SK-N-SH (cell line): ENCODE results near the gene IFITM5. TPM values are rescaled to one million over a fixed set of nuclear protein-coding genes. Genes with fewer than 3 reads are reported as not detected.

ENCODE experiments used
- CTCF ChIA-PET: fragments of 300-600, 350-600 bp; formaldehyde crosslinking; extraction: SDS; loops from one replicate; lab custom pipeline; 2021; lab: Yijun Ruan, JAX
- POLR2A ChIA-PET: fragments of 350-600 bp; sonication (Branson Sonifier 250); formaldehyde crosslinking; extraction: SDS; loops from one replicate; lab custom pipeline; 2020; ENCODE audit warnings: antibody characterized with exemption, inconsistent platforms; lab: Yijun Ruan, JAX
- DNase-seq: peaks from one replicate; pipeline ENCODE4 v3.0.0; 2012
- H2AFZ ChIP-seq: fragments of 200-600 bp; sonication (generic); 2 replicates; pipeline ENCODE4 v1.8.1; 2016; ENCODE audit warnings: antibody characterized with exemption, mild to moderate bottlenecking, low read depth
- H3F3A ChIP-seq: fragments of 200-600 bp; sonication (generic); replicated peaks from 2 replicates; pipeline ENCODE3; 2016; ENCODE audit warnings: antibody characterized with exemption, mild to moderate bottlenecking; ENCODE audit not compliant: insufficient read depth
- H3K27ac ChIP-seq, 2 experiments: fragments of 200-500 bp in 1 of 2; fragments of 200-600 bp in 1 of 2; sonication (Bioruptor generic) in 1 of 2; sonication (generic), shearing (Covaris generic) in 1 of 2; 2 replicates each; pipeline versions ENCODE4 v1.5.1 to v1.6.1; 2014 to 2016; ENCODE audit warnings: low read depth in 2 of 2, inconsistent platforms in 1 of 2, low read length in 1 of 2, mild to moderate bottlenecking in 1 of 2, mixed read lengths in 1 of 2
- H3K27me3 ChIP-seq: fragments of 200-600 bp; sonication (generic), shearing (Covaris generic); 2 replicates; pipeline ENCODE4 v1.6.1; 2016; ENCODE audit warnings: mixed run types; ENCODE audit not compliant: insufficient read depth
- H3K36me3 ChIP-seq, 2 experiments: fragments of 200-500 bp in 1 of 2; fragments of 200-600 bp in 1 of 2; sonication (Bioruptor generic) in 1 of 2; sonication (generic) in 1 of 2; replicated peaks in 1 of 2; 2 replicates each; pipeline versions ENCODE3 to v1.5.1; 2014 to 2016; ENCODE audit warnings: low read length in 1 of 2, mild to moderate bottlenecking in 1 of 2; ENCODE audit not compliant: insufficient read depth in 2 of 2, control insufficient read depth in 1 of 2
- H3K4me1 ChIP-seq, 2 experiments: fragments of 200-500 bp in 1 of 2; fragments of 200-600 bp in 1 of 2; sonication (Bioruptor generic) in 1 of 2; sonication (generic), shearing (Covaris generic) in 1 of 2; 2 replicates each; pipeline versions ENCODE4 v1.5.1 to v1.6.1; 2014 to 2016; ENCODE audit warnings: low read depth in 1 of 2, low read length in 1 of 2, mixed run types in 1 of 2; ENCODE audit not compliant: insufficient read depth in 2 of 2, control insufficient read depth in 1 of 2
- H3K4me2 ChIP-seq: fragments of 200-600 bp; sonication (generic), shearing (Covaris generic); 2 replicates; pipeline ENCODE4 v1.6.1; 2017; ENCODE audit warnings: mixed run types
- H3K4me3 ChIP-seq, 2 experiments: fragments of 200-500 bp in 1 of 2; fragments of 200-600 bp in 1 of 2; sonication (Bioruptor generic) in 1 of 2; sonication (generic), shearing (Covaris generic) in 1 of 2; 2 replicates each; pipeline versions ENCODE4 v1.5.1 to v1.8.1; 2014 to 2016; ENCODE audit warnings: low read depth in 2 of 2, inconsistent platforms in 1 of 2, low read length in 1 of 2, mild to moderate bottlenecking in 1 of 2, mixed read lengths in 1 of 2, moderate library complexity in 1 of 2
- H3K79me2 ChIP-seq: fragments of 200-600 bp; sonication (generic); 2 replicates; pipeline ENCODE4 v1.8.1; 2017; ENCODE audit warnings: mild to moderate bottlenecking; ENCODE audit not compliant: insufficient read depth
- H3K9ac ChIP-seq: fragments of 200-600 bp; sonication (generic); 2 replicates; pipeline ENCODE4 v1.6.1; 2017; ENCODE audit warnings: mixed run types
- H3K9me2 ChIP-seq: fragments of 200-600 bp; sonication (generic); 2 replicates; pipeline ENCODE4 v1.6.1; 2017; ENCODE audit warnings: mixed run types
- H3K9me3 ChIP-seq: fragments of 200-600 bp; sonication (generic); 2 replicates; pipeline ENCODE4 v1.6.1; 2017; ENCODE audit warnings: mixed run types, mild to moderate bottlenecking, moderate library complexity
- H4K20me1 ChIP-seq: fragments of 200-600 bp; sonication (generic); 2 replicates; pipeline ENCODE4 v1.6.1; 2017; ENCODE audit warnings: mild to moderate bottlenecking, mixed run types; ENCODE audit not compliant: insufficient read depth
- ELF1 ChIP-seq: IDR thresholded peaks from 2 replicates; pipeline ENCODE4 v1.4.0; 2012
- EZH2phosphoT487 ChIP-seq: fragments of 200-600 bp; sonication (generic); IDR thresholded peaks from 2 replicates; pipeline ENCODE4 v1.6.1; 2017; ENCODE audit warnings: low read depth, mixed run types, mild to moderate bottlenecking, antibody characterized with exemption, moderate library complexity, borderline replicate concordance
- JUND ChIP-seq: IDR thresholded peaks from 2 replicates; pipeline ENCODE4 v1.4.0; 2012
- MAX ChIP-seq: IDR thresholded peaks from 2 replicates; pipeline ENCODE4 v1.4.0; 2012; ENCODE audit warnings: low read depth
- MEF2A ChIP-seq: IDR thresholded peaks from 2 replicates; pipeline ENCODE4 v1.4.0; 2012; ENCODE audit warnings: low read depth, borderline replicate concordance
- MXI1 ChIP-seq: IDR thresholded peaks from 2 replicates; pipeline ENCODE4 v1.6.1; 2012; ENCODE audit warnings: mild to moderate bottlenecking, low read depth, low read length, improper control_type of control experiment
- NRF1 ChIP-seq: IDR thresholded peaks from 2 replicates; pipeline ENCODE4 v1.6.1; 2012; ENCODE audit warnings: low read depth, mild to moderate bottlenecking, low read length
- POLR2AphosphoS5 ChIP-seq: IDR thresholded peaks from 2 replicates; pipeline ENCODE4 v1.6.1; 2012; ENCODE audit warnings: low read depth, low read length
- RCOR1 ChIP-seq: fragments of 150-350 bp; IDR thresholded peaks from 2 replicates; pipeline ENCODE4 v1.6.1; 2017; ENCODE audit warnings: antibody characterized with exemption, low read length
- SIN3A ChIP-seq: IDR thresholded peaks from 2 replicates; pipeline ENCODE4 v1.6.1; 2012; ENCODE audit warnings: low read depth, mild to moderate bottlenecking, low read length, moderate library complexity, borderline replicate concordance
- TAF1 ChIP-seq: IDR thresholded peaks from 2 replicates; pipeline ENCODE4 v1.6.1; 2012; ENCODE audit warnings: low read depth, mild to moderate bottlenecking, low read length, moderate library complexity, borderline replicate concordance
- TCF12 ChIP-seq: IDR thresholded peaks from 2 replicates; pipeline ENCODE4 v1.4.0; 2012
- USF1 ChIP-seq: IDR thresholded peaks from 2 replicates; pipeline ENCODE4 v1.4.0; 2012; ENCODE audit warnings: low read depth, borderline replicate concordance
- USF2 ChIP-seq: fragments of 150-350 bp; IDR thresholded peaks from 2 replicates; pipeline ENCODE4 v1.6.1; 2017; ENCODE audit warnings: antibody characterized with exemption, low read length, low read depth, borderline replicate concordance
- ZBTB33 ChIP-seq: IDR thresholded peaks from 2 replicates; pipeline ENCODE4 v1.4.0; 2012; ENCODE audit warnings: low read depth, borderline replicate concordance
- WGBS: methylation state at CpG from one replicate; pipeline ENCODE4 v1.1.6; 2017; ENCODE audit warnings: low lambda C conversion rate; 5-methylcytosine and 5-hydroxymethylcytosine counted together
- polyA plus RNA-seq, 3 experiments: library from polyadenylated mRNA; depleted of rRNA; stranded (reverse); fragments of >200 nt; gene quantifications; 2 replicates each; pipeline ENCODE4 v1.2.3, GENCODE V29; 2012

IFITM5 gene
- polyA plus RNA-seq, 1 of the 3 experiments (the other 2 are of a cell fraction): not detected

- Histone ChIP-seq H3K9me2 (no peaks in the 10 kb centered on the region), H4K20me1 (no peaks in the 10 kb centered on the region), H3K36me3 (no peaks in the 10 kb centered on the region), H2AFZ (peak within 1 kb of the TSS; percentile 90; the same call in 1 of the 2 replicates), H3K27me3 (no peaks in the 10 kb centered on the region), H3K9ac (peak within 1 kb of the TSS; percentile 62; the same call in 1 of the 2 replicates), H3F3A (no peaks in the 10 kb centered on the region), H3K4me3 (peak within 1 kb of the TSS; percentile 63 to 75), H3K4me1 (peaks cover 0 to 9% of the 10 kb centered on the region in 2 experiments; a peak in 1 of 4 replicates), H3K27ac (no peak within 1 kb of the TSS; a peak in 1 of 4 replicates), H3K4me2 (peak within 1 kb of the TSS; percentile 88), H3K9me3 (no peaks in the 10 kb centered on the region), H3K79me2 (no peaks in the 10 kb centered on the region)
- TF ChIP-seq TAF1 (0 out of 2 replicates have a peak, but pooled peaks have one; percentile 12), MAX (0 out of 2 replicates have a peak, but pooled peaks have one; percentile 9), NRF1 (no peak)
- peak; percentile 95 for DNase-seq
- ChIA-PET CTCF (interaction anchor here (1.0 to 2.1 kb wide), 6 partner anchors 9 to 38 kb away, joined by 3 to 6 read pairs (median 4); partner anchors contain the start of gene IFITM2), POLR2A (no interaction called here)
- WGBS: 2% methylated on average over 23 of the region's 112 CpGs
These were observed 10.6 kb downstream of the IFITM5 start, which contains the start of gene PGGHG for GRCh38 chr11:288478-289397. Gene PGGHG, plus strand, starts transcription at chr11:289126. Its CDS starts 691 bp downstream, at chr11:289817.

GRCh38 chr11:287821-288477 is 11.4 kb downstream of the IFITM5 start:
- no peaks in the 10 kb centered on the region for H4K20me1 ChIP-seq
- POLR2A ChIA-PET: interaction anchor here (0.8 kb wide), 1 partner anchor 8 kb away, joined by 3 read pairs; no protein-coding TSS in a partner anchor
- no peaks in the 10 kb centered on the region for H3K27me3 ChIP-seq
- H3K4me2 ChIP-seq: peak overlapping the region; percentile 88
- 48% methylated on average over 31 of the region's 41 CpGs for WGBS
- H3F3A ChIP-seq: no peaks in the 10 kb centered on the region
- no peak overlapping the region for H3K27ac ChIP-seq
- no peak for TF ChIP-seq NRF1
- TF ChIP-seq POLR2AphosphoS5: no peak
- TF ChIP-seq USF2: no peak
- TF ChIP-seq MAX: no peak
- TF ChIP-seq ELF1: no peak
- TF ChIP-seq ZBTB33: no peak
- TF ChIP-seq TCF12: no peak
- TF ChIP-seq JUND: no peak
- no peak for TF ChIP-seq EZH2phosphoT487
- no peak for TF ChIP-seq MXI1
- TF ChIP-seq USF1: no peak
- no peak for TF ChIP-seq MEF2A
- TF ChIP-seq RCOR1: no peak
- no peak for TF ChIP-seq SIN3A
- TF ChIP-seq, all 33 proteins: peak for 0
- Histone ChIP-seq H3K36me3 (no peaks in the 10 kb centered on the region), H3K79me2 (no peaks in the 10 kb centered on the region), H2AFZ (peak overlapping the region; percentile 90; the same call in 1 of the 2 replicates), H3K4me3 (peak overlapping the region; percentile 63 to 75), H3K4me1 (peaks cover 0 to 9% of the 10 kb centered on the region in 2 experiments; a peak in 1 of 4 replicates), H3K9me2 (no peaks in the 10 kb centered on the region), H3K9me3 (no peaks in the 10 kb centered on the region), H3K9ac (no peak overlapping the region)
- peak; percentile 56 for DNase-seq
- CTCF ChIA-PET: interaction anchor here (1.2 to 2.1 kb wide), 4 partner anchors 8 to 37 kb away, joined by 3 to 6 read pairs (median 5); no protein-coding TSS in a partner anchor
